ENCODE results near the gene SNUPN.

Gene SNUPN

GRCh38 chr15:75662823-75663519 is 37.4 kb upstream of the SNUPN start:
- H3K4me3 ChIP-seq (ENCODE audit: low read depth in 1 of 2, low read length in 2 of 2), result no peak overlapping the region
- peaks cover 0 to 22% of the 10 kb centered on the region in 2 donors for H3K36me3 ChIP-seq (ENCODE audit: control insufficient read depth in 1 of 2, insufficient read depth in 2 of 2, low read length in 2 of 2)
- no peaks in the 10 kb centered on the region for H3K27me3 ChIP-seq (ENCODE audit: low read depth, low read length)
- peaks cover 15 to 24% of the 10 kb centered on the region in 2 donors for H3K4me1 ChIP-seq (ENCODE audit: control insufficient read depth in 1 of 2, insufficient read depth in 2 of 2, low read length in 2 of 2)
- H3K9me3 ChIP-seq (ENCODE audit: control insufficient read depth in 1 of 2, low read length in 2 of 2), result no peaks in the 10 kb centered on the region
- H3K27ac ChIP-seq (ENCODE audit: low read length), result no peak overlapping the region

- Histone ChIP-seq H3K4me3 (ENCODE audit: low read depth in 1 of 2, low read length in 2 of 2) (peak overlapping the region; percentile 14 to 34), H3K27ac (ENCODE audit: low read length) (peak overlapping the region; percentile 94), H3K4me1 (ENCODE audit: control insufficient read depth in 1 of 2, insufficient read depth in 2 of 2, low read length in 2 of 2) (peaks cover 13 to 15% of the 10 kb centered on the region in 2 donors), H3K9me3 (ENCODE audit: control insufficient read depth in 1 of 2, low read length in 2 of 2) (no peaks in the 10 kb centered on the region), H3K27me3 (ENCODE audit: low read depth, low read length) (no peaks in the 10 kb centered on the region), H3K36me3 (ENCODE audit: control insufficient read depth in 1 of 2, insufficient read depth in 2 of 2, low read length in 2 of 2) (peaks cover 5 to 30% of the 10 kb centered on the region in 2 donors)
Observed at GRCh38 chr15:75661756-75662140, 36.2 kb upstream of the SNUPN start.

- no peaks in the 10 kb centered on the region for H3K9me3 ChIP-seq (ENCODE audit: control insufficient read depth in 1 of 2, low read length in 2 of 2)
- H3K27ac ChIP-seq (ENCODE audit: low read length), result peak overlapping the region; percentile 94
- no peaks in the 10 kb centered on the region for H3K27me3 ChIP-seq (ENCODE audit: low read depth, low read length)
- H3K36me3 ChIP-seq (ENCODE audit: control insufficient read depth in 1 of 2, insufficient read depth in 2 of 2, low read length in 2 of 2), result peaks cover 9 to 34% of the 10 kb centered on the region in 2 donors
- H3K4me1 ChIP-seq (ENCODE audit: control insufficient read depth in 1 of 2, insufficient read depth in 2 of 2, low read length in 2 of 2), result peaks cover 11 to 13% of the 10 kb centered on the region in 2 donors
- H3K4me3 ChIP-seq (ENCODE audit: low read depth in 1 of 2, low read length in 2 of 2), result peak overlapping the region; percentile 14 to 34
Observed at GRCh38 chr15:75661100-75661755, 35.7 kb upstream of the SNUPN start.

GRCh38 chr15:75659928-75660645 is 34.6 kb upstream of the SNUPN start:
- peaks cover 9 to 34% of the 10 kb centered on the region in 2 donors for H3K36me3 ChIP-seq (ENCODE audit: control insufficient read depth in 1 of 2, insufficient read depth in 2 of 2, low read length in 2 of 2)
- H3K4me3 ChIP-seq (ENCODE audit: low read depth in 1 of 2, low read length in 2 of 2), result no peak overlapping the region
- no peaks in the 10 kb centered on the region for H3K9me3 ChIP-seq (ENCODE audit: control insufficient read depth in 1 of 2, low read length in 2 of 2)
- peaks cover 11 to 15% of the 10 kb centered on the region in 2 donors for H3K4me1 ChIP-seq (ENCODE audit: control insufficient read depth in 1 of 2, insufficient read depth in 2 of 2, low read length in 2 of 2)
- no peaks in the 10 kb centered on the region for H3K27me3 ChIP-seq (ENCODE audit: low read depth, low read length)
- H3K27ac ChIP-seq (ENCODE audit: low read length), result peak overlapping the region; percentile 74

GRCh38 chr15:75659141-75659771 is 33.7 kb upstream of the SNUPN start:
- H3K9me3 ChIP-seq (ENCODE audit: control insufficient read depth in 1 of 2, low read length in 2 of 2), result no peaks in the 10 kb centered on the region
- no peaks in the 10 kb centered on the region for H3K27me3 ChIP-seq (ENCODE audit: low read depth, low read length)
- peaks cover 11 to 23% of the 10 kb centered on the region in 2 donors for H3K4me1 ChIP-seq (ENCODE audit: control insufficient read depth in 1 of 2, insufficient read depth in 2 of 2, low read length in 2 of 2)
- peaks cover 9 to 34% of the 10 kb centered on the region in 2 donors for H3K36me3 ChIP-seq (ENCODE audit: control insufficient read depth in 1 of 2, insufficient read depth in 2 of 2, low read length in 2 of 2)
- peak overlapping the region; percentile 41 for H3K27ac ChIP-seq (ENCODE audit: low read length)
- no peak overlapping the region for H3K4me3 ChIP-seq (ENCODE audit: low read depth in 1 of 2, low read length in 2 of 2)

GRCh38 chr15:75656813-75657212 is 31.3 kb upstream of the SNUPN start:
- Histone ChIP-seq H3K27me3 (ENCODE audit: low read depth, low read length) (no peaks in the 10 kb centered on the region), H3K9me3 (ENCODE audit: control insufficient read depth in 1 of 2, low read length in 2 of 2) (no peaks in the 10 kb centered on the region), H3K4me1 (ENCODE audit: control insufficient read depth in 1 of 2, insufficient read depth in 2 of 2, low read length in 2 of 2) (peaks cover 21 to 45% of the 10 kb centered on the region in 2 donors), H3K36me3 (ENCODE audit: control insufficient read depth in 1 of 2, insufficient read depth in 2 of 2, low read length in 2 of 2) (peaks cover 11 to 30% of the 10 kb centered on the region in 2 donors), H3K27ac (ENCODE audit: low read length) (no peak overlapping the region), H3K4me3 (ENCODE audit: low read depth in 1 of 2, low read length in 2 of 2) (no peak overlapping the region)

GRCh38 chr15:75656331-75656730 is 30.8 kb upstream of the SNUPN start:
- Histone ChIP-seq H3K4me1 (ENCODE audit: control insufficient read depth in 1 of 2, insufficient read depth in 2 of 2, low read length in 2 of 2) (peaks cover 25 to 49% of the 10 kb centered on the region in 2 donors), H3K27ac (ENCODE audit: low read length) (no peak overlapping the region), H3K36me3 (ENCODE audit: control insufficient read depth in 1 of 2, insufficient read depth in 2 of 2, low read length in 2 of 2) (peaks cover 11 to 30% of the 10 kb centered on the region in 2 donors), H3K27me3 (ENCODE audit: low read depth, low read length) (no peaks in the 10 kb centered on the region), H3K9me3 (ENCODE audit: control insufficient read depth in 1 of 2, low read length in 2 of 2) (no peaks in the 10 kb centered on the region), H3K4me3 (ENCODE audit: low read depth in 1 of 2, low read length in 2 of 2) (no peak overlapping the region)

GRCh38 chr15:75655931-75656330 is 30.4 kb upstream of the SNUPN start:
- peaks cover 29 to 51% of the 10 kb centered on the region in 2 donors for H3K4me1 ChIP-seq (ENCODE audit: control insufficient read depth in 1 of 2, insufficient read depth in 2 of 2, low read length in 2 of 2)
- peaks cover 11 to 30% of the 10 kb centered on the region in 2 donors for H3K36me3 ChIP-seq (ENCODE audit: control insufficient read depth in 1 of 2, insufficient read depth in 2 of 2, low read length in 2 of 2)
- H3K9me3 ChIP-seq (ENCODE audit: control insufficient read depth in 1 of 2, low read length in 2 of 2), result no peaks in the 10 kb centered on the region
- no peak overlapping the region for H3K4me3 ChIP-seq (ENCODE audit: low read depth in 1 of 2, low read length in 2 of 2)
- no peak overlapping the region for H3K27ac ChIP-seq (ENCODE audit: low read length)
- H3K27me3 ChIP-seq (ENCODE audit: low read depth, low read length), result no peaks in the 10 kb centered on the region

- H3K27me3 ChIP-seq (ENCODE audit: low read depth, low read length), result no peaks in the 10 kb centered on the region
- no peaks in the 10 kb centered on the region for H3K9me3 ChIP-seq (ENCODE audit: control insufficient read depth in 1 of 2, low read length in 2 of 2)
- no peak overlapping the region for H3K27ac ChIP-seq (ENCODE audit: low read length)
- peaks cover 27 to 56% of the 10 kb centered on the region in 2 donors for H3K4me1 ChIP-seq (ENCODE audit: control insufficient read depth in 1 of 2, insufficient read depth in 2 of 2, low read length in 2 of 2)
- peaks cover 11 to 27% of the 10 kb centered on the region in 2 donors for H3K36me3 ChIP-seq (ENCODE audit: control insufficient read depth in 1 of 2, insufficient read depth in 2 of 2, low read length in 2 of 2)
- no peak overlapping the region for H3K4me3 ChIP-seq (ENCODE audit: low read depth in 1 of 2, low read length in 2 of 2)
Observed at GRCh38 chr15:75654201-75654907, 28.8 kb upstream of the SNUPN start.

GRCh38 chr15:75653347-75653913 is 27.9 kb upstream of the SNUPN start:
- peaks cover 27 to 62% of the 10 kb centered on the region in 2 donors for H3K4me1 ChIP-seq (ENCODE audit: control insufficient read depth in 1 of 2, insufficient read depth in 2 of 2, low read length in 2 of 2)
- H3K4me3 ChIP-seq (ENCODE audit: low read depth in 1 of 2, low read length in 2 of 2), result peak overlapping the region; percentile 2 to 8
- no peaks in the 10 kb centered on the region for H3K9me3 ChIP-seq (ENCODE audit: control insufficient read depth in 1 of 2, low read length in 2 of 2)
- peak overlapping the region; percentile 74 for H3K27ac ChIP-seq (ENCODE audit: low read length)
- no peaks in the 10 kb centered on the region for H3K27me3 ChIP-seq (ENCODE audit: low read depth, low read length)
- peaks cover 11 to 26% of the 10 kb centered on the region in 2 donors for H3K36me3 ChIP-seq (ENCODE audit: control insufficient read depth in 1 of 2, insufficient read depth in 2 of 2, low read length in 2 of 2)
